NCI-H345 (cell line): ENCODE data around the gene MSH6.

Experiments
- DNase-seq: peaks from one replicate; lab custom pipeline; 2025; lab: John Stamatoyannopoulos, UW

MSH6 gene

GRCh38 chr2:47782671-47783485 lies at the start of gene MSH6:
TSS of gene MSH6 (plus strand) at chr2:47783145. CDS start at chr2:47783234, 89 bp downstream.
- peak; percentile 91 for DNase-seq

GRCh38 chr2:47735136-47735869 lies 47.6 kb upstream of the MSH6 start:
- DNase-seq: no peak

GRCh38 chr2:47735912-47736311 lies 47.0 kb upstream of the MSH6 start:
- no peak for DNase-seq

GRCh38 chr2:47737191-47737975 lies 45.6 kb upstream of the MSH6 start:
- no peak for DNase-seq

- DNase-seq: no peak
Observed at GRCh38 chr2:47738331-47738730, 44.6 kb upstream of the MSH6 start.

- DNase-seq: no peak
Observed at GRCh38 chr2:47741101-47741500, 41.8 kb upstream of the MSH6 start.

GRCh38 chr2:47741637-47742036 lies 41.3 kb upstream of the MSH6 start:
- DNase-seq: no peak

- DNase-seq: no peak
Observed at GRCh38 chr2:47744074-47744473, 38.9 kb upstream of the MSH6 start.

- no peak for DNase-seq
Observed at GRCh38 chr2:47747878-47748277, 35.1 kb upstream of the MSH6 start.

GRCh38 chr2:47751856-47752414 lies 31.0 kb upstream of the MSH6 start:
- no peak for DNase-seq

- no peak for DNase-seq
Observed at GRCh38 chr2:47767497-47767844, 15.5 kb upstream of the MSH6 start.

GRCh38 chr2:47767880-47768609 lies 14.9 kb upstream of the MSH6 start:
- peak; percentile 58 for DNase-seq

GRCh38 chr2:47769318-47769717 lies 13.6 kb upstream of the MSH6 start:
- DNase-seq: no peak

GRCh38 chr2:47771211-47771610 lies 11.7 kb upstream of the MSH6 start:
- DNase-seq: peak; percentile 28

GRCh38 chr2:47772343-47772742 lies 10.6 kb upstream of the MSH6 start:
- no peak for DNase-seq

- DNase-seq: no peak
Observed at GRCh38 chr2:47774567-47774966, 8.4 kb upstream of the MSH6 start.

- no peak for DNase-seq
Observed at GRCh38 chr2:47777277-47777937, 5.5 kb upstream of the MSH6 start.

- no peak for DNase-seq
Observed at GRCh38 chr2:47778698-47779425, 4.1 kb upstream of the MSH6 start.

- no peak for DNase-seq
Observed at GRCh38 chr2:47779426-47779790, 3.5 kb upstream of the MSH6 start.

GRCh38 chr2:47782381-47782670 lies 619 bp upstream of the MSH6 start:
- DNase-seq: no peak
